HG03060 (cell line): ENCODE data around the gene JAG2.

Experiments used
- ATAC-seq: cut with Tn5 transposase; IDR thresholded peaks from one replicate; pipeline ENCODE4 v1.9.1; 2021; ENCODE audit warnings: low read depth, moderate number of reproducible peaks; ENCODE audit not compliant: unreplicated experiment

The JAG2 gene

DNA sequence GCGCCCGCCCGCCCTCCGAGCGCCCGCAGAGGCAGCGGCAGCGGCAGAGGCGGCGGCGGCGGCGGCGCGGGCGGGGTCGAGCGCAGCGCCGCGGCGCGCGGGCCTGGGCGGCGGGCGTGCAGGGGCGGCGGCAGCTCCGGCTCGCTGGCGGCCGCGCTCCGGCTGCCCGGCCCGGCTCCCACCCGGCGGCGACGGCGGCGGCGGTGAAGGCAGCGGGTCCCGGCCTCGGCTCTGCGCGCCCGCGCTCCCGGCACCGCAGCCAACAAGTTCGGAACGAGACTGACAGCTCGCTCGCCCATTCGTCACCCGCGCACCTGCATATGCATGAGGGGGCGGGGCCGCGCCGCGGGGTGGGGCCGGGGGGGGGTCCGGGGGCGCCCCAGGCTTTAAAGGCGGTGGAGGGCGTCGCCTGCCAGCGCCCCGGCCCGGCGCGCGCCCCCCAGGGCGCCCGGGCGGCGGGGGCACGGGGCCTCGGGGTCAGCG, at the start of gene JAG2:
Gene JAG2 (minus strand): TSS at position 281 of the 483 bp plus-strand sequence. CDS start 356 bp downstream, outside the sequence.
- ATAC-seq = no peak

DNA sequence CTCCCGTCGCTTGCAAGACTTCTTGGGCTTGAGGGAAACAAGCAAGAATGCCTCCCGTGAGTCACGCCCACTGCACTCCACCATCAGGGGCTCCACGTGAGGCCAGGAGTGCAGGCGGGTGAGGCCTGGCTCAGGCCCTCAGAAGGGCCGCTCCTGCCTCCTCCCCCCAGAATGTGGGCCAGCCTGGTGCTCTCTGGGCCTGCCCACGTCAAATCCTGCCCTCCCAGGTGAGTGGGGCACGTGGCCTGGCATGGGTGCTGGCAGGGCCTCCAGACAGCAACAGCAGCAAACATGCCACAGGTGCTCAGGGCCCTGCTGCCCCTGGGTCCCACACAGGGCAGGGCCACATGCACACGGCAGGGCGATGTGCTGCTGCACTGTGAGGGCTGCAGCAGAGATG, 49.2 kb upstream of the JAG2 start:
- no peak for ATAC-seq

DNA sequence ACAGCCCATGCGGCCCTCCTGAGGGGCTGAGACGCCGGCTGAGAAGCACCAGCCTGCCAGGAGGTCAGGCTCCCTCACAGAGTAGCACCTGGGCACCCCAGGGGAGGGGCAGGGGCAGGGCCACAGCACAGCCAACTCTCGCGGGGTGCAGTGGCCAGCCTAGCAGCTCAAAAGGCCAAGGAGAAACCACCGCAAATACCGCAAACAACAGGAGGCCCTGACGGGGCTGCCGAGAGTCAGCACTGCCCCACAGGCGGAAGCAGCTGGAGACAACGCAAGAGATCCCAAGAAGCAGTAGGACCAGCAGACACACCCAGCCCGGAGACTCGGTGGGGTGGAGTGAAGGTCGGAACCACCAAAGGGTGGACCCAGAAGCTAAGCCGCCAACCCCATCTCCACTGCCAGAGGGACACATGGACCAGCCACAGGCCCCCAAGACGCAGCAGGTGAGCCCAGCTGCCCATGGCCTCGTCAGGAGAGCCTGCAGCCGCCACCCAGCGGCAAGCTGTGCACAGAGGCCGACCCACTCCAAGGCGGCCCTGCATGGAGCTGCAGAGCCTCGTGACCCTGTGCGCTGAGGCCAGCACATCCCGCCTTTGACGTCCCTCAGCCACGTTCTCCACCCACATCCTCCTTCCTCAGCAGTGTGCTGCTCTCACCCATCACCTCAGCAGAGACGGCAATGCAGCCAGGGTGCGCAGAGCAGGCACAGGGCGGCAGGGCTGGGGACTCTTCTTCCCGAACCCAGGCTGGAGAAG, 48.1 kb upstream of the JAG2 start:
- no peak for ATAC-seq

DNA sequence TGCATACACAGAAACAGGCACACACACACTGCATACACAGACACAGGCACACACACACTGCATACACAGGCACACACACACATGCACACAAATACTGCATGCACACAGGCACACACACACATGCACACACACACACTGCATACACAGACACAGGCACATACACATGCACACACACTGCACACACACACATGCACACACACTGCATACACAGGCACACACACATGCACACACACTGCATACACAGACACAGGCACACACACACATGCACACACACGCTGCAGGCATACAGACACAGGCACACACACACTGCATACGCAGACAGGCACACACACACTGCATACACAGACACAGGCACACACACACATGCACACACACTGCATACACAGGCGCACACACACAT, 47.0 kb upstream of the JAG2 start:
- no peak for ATAC-seq

DNA sequence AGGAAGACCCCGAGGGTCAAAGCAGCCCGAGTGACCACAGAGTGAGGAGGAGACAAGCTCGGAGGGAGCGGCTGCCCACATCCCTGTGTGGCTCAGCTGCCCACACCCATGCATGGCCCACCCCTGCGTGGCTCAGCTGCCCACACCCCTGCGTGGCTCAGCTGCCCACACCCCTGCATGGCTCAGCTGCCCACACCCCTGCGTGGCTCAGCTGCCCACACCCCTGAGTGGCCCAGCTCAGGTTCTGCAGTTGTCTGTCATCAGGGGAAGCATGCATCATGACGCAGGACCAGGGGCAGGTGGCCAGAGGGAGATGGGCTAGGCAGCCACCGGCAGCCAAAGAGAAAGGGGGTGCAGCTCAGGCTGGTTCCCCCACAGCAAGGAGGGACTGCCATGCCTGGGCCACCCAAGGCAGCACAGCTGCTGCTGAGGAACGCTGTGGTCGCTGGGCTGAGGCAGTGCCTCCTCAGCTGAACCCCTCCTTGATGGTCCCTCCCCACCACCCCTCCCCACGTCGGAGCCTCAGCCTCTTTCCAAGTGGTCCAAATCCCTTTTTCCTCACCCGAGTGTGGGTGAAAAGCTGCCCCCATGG, 45.8 kb upstream of the JAG2 start:
- ATAC-seq = no peak

DNA sequence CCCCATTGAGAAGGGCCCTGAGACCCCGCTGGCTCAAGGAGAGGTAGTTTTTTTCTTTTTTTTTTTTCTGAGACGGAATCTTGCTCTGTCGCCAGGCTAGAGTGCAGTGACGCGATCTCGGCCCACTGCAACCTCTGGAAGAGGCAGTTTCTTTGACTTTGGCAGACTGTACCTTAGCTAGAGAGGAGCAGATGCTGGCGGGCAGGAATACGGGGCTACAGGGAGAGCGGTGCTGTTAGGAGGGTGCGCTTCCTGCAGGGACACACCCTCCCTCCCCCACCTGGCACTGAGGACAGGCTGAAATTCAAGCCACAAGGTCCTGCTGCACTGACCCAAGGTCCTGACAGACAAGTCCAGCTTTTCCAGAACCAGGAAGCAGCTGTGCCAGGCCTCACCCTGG, 44.8 kb upstream of the JAG2 start:
- ATAC-seq = no peak

DNA sequence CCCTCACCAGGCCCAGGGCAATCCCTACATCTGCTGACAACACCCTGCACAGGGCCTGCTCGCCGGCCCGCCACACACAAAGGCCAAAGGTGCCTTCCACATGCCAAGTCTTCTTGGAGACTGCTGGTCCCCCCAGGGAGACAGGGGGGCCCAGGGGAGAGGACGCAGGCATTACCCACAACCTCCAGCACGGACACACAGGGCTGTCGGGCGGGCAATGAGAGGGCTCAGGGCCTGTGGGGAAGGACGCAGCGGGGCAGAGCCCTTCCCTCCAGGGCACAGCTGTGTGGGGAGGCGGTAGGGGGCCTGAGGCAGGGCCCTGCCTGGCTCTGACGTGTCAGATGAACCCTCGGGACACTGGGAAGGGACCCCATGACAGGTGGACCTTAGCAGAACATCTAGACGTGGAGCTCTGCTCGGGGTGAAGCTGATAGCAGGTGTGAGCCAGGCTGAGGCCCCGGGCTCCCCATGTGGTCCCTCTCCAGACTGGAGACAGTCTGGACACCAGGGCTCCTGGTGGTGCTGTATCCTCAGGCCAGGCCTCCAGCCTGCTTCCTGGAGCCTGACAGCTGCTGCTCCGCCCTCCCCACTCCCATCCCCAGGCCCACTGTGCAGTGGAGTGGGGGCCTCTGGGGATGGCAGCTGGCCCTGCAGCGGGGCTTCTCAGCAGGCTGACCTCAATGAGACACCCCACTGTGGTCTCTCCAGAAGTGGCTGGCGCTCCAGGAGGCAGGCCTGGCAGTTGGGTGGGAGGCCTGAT, 44.1 kb upstream of the JAG2 start:
- ATAC-seq = no peak

DNA sequence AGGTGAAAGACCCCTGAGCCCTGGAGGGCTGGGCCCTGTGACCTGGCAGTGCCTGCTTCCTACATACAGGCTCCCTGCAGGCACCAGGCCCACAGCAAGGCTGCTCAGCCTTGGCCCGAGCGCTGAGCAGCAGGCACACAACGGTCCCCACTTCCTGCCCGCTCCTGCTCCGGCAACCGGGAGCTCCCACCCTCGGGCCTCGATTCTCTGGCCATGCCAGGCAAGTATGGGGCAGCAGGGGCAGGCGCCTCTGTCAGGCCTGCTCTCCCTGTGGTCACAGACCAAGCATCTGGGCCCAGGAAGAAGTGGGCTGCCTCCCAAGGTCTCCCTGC, 43.1 kb upstream of the JAG2 start:
- ATAC-seq = no peak

DNA sequence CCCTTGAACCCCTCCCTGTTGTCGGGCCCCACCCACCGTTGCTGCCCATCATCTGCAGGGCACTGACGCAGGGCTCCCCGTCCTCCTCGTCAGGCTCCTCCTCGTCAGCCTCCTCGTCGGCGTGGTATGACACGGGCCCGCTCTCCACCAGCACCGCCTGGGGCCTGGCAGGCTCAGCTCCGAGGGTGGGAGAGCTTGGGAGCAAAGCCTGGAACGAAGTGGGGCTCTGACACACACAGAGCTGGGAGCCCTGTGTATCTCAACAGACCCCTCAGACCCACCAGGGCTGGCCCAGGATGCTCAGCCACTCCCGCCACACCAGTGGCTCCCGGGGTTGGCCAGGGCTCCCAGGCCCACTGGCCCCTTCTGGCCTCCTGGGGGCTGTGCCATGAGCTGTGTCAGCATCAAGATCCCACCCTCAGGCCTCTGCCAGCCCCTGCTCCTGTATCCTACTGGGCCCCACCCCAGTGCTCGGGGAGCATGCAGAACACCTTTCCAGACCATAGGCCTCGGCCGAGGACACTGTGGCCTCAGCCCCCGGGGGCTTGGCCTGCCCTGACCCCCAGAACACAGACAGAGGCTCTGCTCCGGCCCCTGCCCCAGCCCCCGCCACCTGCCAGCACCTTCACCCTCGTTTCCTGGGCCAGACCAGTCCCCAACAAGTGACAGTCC, 42.6 kb upstream of the JAG2 start:
- ATAC-seq = no peak

DNA sequence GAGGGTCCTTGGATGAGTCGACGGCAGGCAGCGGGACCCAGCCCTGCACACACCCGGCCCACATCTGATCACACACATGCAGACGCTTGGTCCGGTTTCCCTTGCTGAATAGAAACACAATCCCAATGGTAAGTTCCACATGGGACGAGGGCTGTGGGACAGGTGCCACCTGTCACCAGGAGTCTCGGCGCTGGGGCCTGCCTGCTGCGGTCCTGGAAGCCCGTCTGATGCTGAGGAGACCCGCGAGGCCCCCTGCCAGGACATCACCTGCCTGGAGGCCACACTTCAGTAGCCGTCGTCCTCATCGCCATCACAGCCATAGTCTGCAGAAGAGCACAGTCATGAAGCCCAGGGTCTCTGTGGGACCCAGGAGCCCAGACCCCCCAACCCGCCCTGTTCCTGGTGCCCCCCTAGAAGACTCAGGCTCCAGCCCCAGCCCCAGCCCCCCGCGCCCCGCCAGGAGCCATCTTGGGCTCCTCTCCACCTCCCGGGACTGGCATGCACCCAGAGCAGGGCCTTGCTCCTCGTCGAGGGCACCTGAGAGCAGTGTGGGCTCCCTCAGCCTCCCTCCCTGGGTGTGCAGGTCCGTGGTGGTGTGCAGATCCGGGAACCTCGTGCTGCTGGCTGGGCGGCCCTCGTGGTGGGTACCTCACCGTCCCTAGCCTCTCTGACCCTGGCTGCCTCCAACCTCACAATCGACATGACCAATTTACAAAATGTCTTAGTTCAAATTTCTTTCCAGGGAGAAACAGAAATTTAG, 41.9 kb upstream of the JAG2 start:
- no peak for ATAC-seq

DNA sequence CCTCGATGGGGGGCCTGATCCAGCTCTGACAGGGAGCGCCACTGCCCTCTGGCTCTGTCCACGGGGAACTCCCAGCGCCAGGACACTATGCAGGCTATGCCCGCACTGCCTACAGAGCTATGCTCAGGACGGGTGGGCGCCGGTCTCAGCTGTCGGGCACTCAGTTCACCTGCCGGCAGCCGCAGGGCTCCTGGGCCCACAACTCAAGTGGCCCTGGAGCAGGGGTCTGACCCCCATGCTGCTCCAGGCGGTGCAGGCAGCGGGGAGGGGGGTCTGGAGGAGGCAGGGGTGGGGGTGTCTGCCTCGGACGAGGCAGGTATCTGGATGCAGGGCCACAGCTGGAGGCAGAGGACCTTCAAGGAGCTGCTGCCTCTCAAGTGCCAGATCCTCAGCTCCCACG, 41.1 kb upstream of the JAG2 start:
- no peak for ATAC-seq

DNA sequence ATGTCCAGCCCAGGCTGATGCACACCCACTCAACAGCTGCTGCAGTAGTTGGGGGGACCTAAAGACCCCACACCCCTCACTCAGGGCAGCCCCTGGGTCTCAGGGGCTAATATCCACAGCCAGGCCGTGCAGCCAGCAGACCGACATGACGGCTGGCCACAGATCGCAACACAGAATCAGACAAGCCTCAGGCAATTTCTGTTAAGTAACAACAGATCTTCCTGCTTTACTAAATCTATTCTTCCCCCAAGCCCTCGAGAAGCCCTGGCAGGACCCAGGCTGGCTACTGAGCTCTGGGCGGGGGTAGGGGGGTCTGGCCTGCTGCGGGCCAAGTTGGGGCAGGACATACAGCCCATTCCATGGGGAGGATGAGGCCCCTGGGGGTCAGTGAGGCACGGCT, 40.5 kb upstream of the JAG2 start:
- no peak for ATAC-seq

DNA sequence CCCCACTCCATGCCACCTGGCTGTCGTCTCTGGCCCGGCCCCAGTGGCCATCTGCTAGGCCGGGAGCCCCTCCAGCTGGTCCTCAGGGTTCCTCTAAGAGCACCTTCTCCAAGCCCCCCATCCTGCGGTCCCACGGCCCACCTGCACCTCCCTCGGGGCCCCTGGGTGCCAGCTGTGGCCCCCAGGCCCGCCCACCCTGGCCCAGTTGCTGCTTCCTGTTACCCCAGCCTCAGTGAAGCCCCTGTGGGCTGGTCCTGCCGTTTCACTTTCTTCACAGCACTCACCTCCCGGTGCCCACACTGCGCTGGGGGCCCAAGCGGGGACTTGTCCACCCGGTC, 40.1 kb upstream of the JAG2 start:
- ATAC-seq = no peak

DNA sequence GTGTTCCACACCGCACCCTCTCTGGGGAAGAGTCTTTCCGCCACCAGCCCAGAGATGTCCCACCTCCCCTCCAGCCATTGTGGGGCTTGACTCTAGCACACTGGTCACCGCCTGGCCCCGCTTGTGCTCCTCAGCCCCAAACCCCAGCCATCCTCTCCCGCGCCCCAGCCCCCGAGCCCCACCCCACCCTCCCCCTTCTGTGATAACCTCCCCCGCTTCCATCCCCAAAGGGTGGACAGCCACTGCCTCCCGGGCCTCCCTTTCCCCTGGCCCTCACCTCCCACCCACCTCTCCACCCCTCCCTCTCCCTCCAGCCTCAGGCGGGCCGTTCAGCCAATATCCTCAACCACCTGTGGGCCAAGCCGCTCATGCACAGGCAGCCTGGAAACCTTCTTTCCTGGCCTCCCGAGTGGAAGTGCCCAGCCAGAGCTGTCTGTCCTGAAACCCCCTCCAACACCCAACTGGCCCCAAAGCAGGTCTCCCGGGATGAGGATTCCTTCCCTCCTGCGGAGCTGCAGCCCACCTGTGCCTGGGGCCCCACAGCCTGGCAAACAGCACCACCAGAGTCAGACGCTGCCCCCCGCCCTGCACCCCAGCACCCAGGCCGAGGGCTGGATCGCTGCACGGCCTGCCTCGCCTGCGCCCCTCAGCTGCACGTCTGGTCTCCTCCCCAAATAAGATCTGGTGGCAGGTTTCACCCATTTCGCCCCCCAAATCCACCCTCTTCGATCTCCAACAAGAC, 39.6 kb upstream of the JAG2 start:
- ATAC-seq = no peak

DNA sequence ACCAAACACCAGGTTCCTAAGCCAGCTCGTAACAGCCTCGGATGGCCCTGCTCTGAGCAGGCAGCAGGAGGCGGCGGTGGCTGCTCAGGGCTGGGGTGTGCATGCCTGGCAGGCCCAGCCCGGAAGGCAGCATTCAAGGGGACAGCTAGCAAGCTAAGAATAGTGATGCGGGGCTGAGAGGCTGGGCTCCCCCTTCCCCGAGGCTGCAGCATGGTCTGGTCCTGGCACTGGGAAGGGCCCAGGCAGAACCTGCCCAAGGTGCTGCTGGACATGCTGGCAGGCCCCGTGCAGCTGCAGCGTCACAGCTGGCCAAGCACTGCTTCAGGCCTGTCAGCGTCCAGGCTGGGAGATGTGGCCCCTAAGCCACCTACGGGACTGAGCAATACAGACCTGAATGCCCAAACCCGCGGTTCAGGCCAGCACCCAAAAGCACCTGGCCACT, 38.9 kb upstream of the JAG2 start:
- no peak for ATAC-seq

DNA sequence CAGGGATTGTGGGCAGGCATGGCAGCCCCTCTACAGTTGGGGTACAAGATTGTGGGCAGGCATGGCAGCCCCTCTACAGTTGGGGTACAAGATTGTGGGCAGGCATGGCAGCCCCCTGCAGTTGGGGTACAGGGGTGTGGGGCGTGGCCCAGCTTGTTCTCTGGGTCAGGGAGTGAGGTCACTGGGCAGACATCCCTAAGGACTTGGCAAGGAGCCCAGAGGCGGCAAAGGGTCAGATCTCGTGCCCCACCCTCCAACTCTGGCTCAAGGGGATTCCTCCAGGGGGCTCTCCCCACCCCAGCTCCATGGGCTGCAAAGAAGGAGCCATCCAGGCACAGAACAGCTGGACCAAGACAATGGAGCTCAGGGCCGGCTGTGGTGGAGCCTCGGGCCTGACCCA, 38.3 kb upstream of the JAG2 start:
- no peak for ATAC-seq

DNA sequence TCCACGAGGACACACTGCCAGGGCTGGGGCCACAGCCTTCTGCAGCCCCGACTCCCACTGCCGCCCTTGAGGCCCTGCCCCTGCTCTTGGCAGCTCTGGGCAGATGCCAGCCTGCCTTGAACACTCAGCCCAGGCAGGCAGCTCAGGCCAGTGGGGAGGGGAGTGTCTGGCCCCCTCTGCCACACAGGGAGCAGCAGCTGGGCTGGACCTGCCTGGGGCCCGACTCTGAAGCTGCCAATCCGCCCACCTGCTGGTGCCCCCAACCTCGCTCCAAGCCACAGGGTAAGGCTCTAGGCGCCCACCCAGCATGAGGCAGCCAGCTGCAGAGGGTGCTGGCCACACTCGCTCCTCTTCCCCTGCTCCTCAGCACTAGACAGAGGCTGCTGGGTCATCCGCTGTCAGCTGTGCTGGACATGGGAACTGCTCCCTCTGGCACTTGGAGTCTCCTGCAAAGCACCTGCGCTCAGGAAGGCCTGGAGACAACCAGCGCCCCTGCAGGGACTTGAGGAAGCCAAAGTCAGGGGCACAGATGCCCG, 37.2 kb upstream of the JAG2 start:
- no peak for ATAC-seq

DNA sequence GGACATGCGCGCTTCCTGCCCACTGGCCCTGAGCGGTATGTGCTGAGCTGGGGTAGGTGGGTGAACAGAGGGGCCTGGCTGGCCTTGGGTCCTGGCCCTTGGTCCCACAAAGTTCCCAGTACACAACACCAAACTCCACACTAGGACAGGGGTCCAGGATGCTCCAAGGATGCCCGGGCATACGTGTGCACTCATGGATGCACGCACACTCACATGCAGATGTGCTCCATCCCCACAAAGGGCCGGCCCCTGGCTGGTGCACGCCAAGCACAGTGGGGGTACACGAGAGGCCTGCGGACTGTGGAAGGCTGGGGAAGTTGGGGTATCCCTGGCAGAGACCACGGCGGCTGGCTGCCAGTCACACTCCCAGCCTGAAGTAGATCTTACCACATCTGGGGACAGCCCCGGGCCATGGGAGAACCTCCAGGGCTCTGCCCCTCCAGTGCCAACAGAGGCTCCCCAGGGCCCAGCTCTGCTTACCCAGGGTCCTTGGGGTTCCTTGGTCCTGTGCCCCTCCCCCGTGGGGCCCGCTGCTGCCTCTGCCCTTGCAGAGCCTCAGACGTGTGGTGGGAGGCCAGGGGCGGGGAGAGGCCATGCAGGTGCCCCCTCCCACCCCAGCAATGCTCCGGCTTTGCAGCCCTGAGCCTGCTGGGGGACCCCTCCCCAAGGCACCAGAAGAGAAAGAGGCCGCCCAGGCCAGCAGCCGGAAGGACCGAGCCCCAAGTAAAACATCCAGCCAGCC, 36.5 kb upstream of the JAG2 start:
- no peak for ATAC-seq
